ENCODE measurements around the gene CYP1A1. TPM values are rescaled to one million over a fixed set of nuclear protein-coding genes. Genes with fewer than 3 reads are reported as not detected.

Gene CYP1A1
- total and polyA plus RNA-seq, 2 of the 13 experiments (the other 11 are each of a cell fraction or from before 2014, with no cell fraction given), result 7.9 to 8.0 TPM

- Histone ChIP-seq H4K20me1 (ENCODE audit: insufficient read depth, low read length) (no peaks in the 10 kb centered on the region), H3K4me1 (ENCODE audit: insufficient read depth, low read length) (peaks cover 52% of the 10 kb centered on the region), H3K27ac (ENCODE audit: extremely low read length, insufficient read depth, low read length) (peak overlapping the region; percentile 82), H3K36me3 (replicated peaks in 1 of 2; ENCODE audit: control insufficient read depth in 1 of 2, insufficient read depth in 2 of 2, low read length in 2 of 2) (no peaks in the 10 kb centered on the region; a peak in 1 of 5 replicates), H3K9ac (ENCODE audit: insufficient read depth, low read depth, low read length) (peak overlapping the region; percentile 37), H3K9me3 (ENCODE audit: low read length) (no peaks in the 10 kb centered on the region), H2AFZ (ENCODE audit: low read length) (peak overlapping the region; percentile 84), H3K4me3 (replicated peaks in 1 of 3; ENCODE audit: insufficient read depth in 1 of 3, low read depth in 2 of 3, low read length in 3 of 3) (peak overlapping the region in 2 of 3 experiments; percentile 11 to 33; a peak in 2 of 6 replicates), H3K4me2 (ENCODE audit: low read depth, low read length) (peak overlapping the region; percentile 63), H3K79me2 (ENCODE audit: insufficient read depth, low read length) (no peaks in the 10 kb centered on the region), H3K27me3 (ENCODE audit: control insufficient read depth in 1 of 2, insufficient read depth in 2 of 2, low read length in 2 of 2) (no peaks in the 10 kb centered on the region)
- BruUV-seq (replicated peaks), result no TSS peak
- ChIA-PET CTCF (ENCODE audit: low intra/inter-chr PET ratio, low total read pairs) (no interaction called here), POLR2A (interaction anchor here (1.2 to 4.3 kb wide), 3 partner anchors 37 to 95 kb away, joined by 3 to 53 read pairs (median 8); no protein-coding TSS in a partner anchor)
- intact Hi-C loops (cut with micrococcal nuclease; ENCODE audit: unreplicated experiment) (no loop called here), in situ Hi-C loops (cut with HindIII; ENCODE audit: extremely low pct_ligation_motif_present, low pct_unique_long_range_greater_than_20kb) (no loop called here)
- DNase-seq (ENCODE audit: low spot score), result peak; percentile 82
- peak; percentile 56 for ATAC-seq
- 6% methylated on average over 1 of the region's 1 CpG for WGBS (ENCODE audit: low lambda C conversion rate)
- FAIRE-seq, result peak; percentile 82
- TF ChIP-seq IKZF5 (CRISPR knock-in tag; IDR thresholded peaks at IDR 0.05), result 0 out of 2 replicates have a peak, but pooled peaks have one; percentile 29
- peak; percentile 11; the same call in 1 of the 2 replicates for TF ChIP-seq HNF1A (IDR thresholded peaks at IDR 0.05; ENCODE audit: low read depth)
- no peak for TF ChIP-seq HNF1A (CRISPR knock-in tag; IDR thresholded peaks at IDR 0.05; ENCODE audit: borderline replicate concordance)
- 0 out of 2 replicates have a peak, but pooled peaks have one; percentile 18 for TF ChIP-seq ZNF335 (CRISPR knock-in tag; IDR thresholded peaks at IDR 0.05)
- 0 out of 2 replicates have a peak, but pooled peaks have one; percentile 13 for TF ChIP-seq BCL6 (CRISPR knock-in tag; IDR thresholded peaks at IDR 0.05)
- peak; percentile 60 for TF ChIP-seq PAXIP1 (CRISPR knock-in tag; conservative IDR thresholded peaks at IDR 0.05)
- no peak for TF ChIP-seq CREB1 (IDR thresholded peaks at IDR 0.05)
- TF ChIP-seq CREB1 (CRISPR knock-in tag; IDR thresholded peaks at IDR 0.05), result 0 out of 2 replicates have a peak, but pooled peaks have one; percentile 37
- TF ChIP-seq SOX6 (IDR thresholded peaks at IDR 0.05), result no peak
- 0 out of 2 replicates have a peak, but pooled peaks have one; percentile 6 for TF ChIP-seq SOX6 (CRISPR knock-in tag; IDR thresholded peaks at IDR 0.05)
- TF ChIP-seq TFDP2 (CRISPR knock-in tag; IDR thresholded peaks at IDR 0.05), result peak; percentile 33; the same call in 1 of the 2 replicates
- TF ChIP-seq ZFP36L2 (CRISPR knock-in tag; IDR thresholded peaks at IDR 0.05), result no peak
- 0 out of 2 replicates have a peak, but pooled peaks have one; percentile 16 for TF ChIP-seq ZNF264 (CRISPR knock-in tag; IDR thresholded peaks at IDR 0.05)
- no peak for TF ChIP-seq PHF8 (CRISPR knock-in tag; IDR thresholded peaks at IDR 0.05)
- TF ChIP-seq ZNF670 (CRISPR knock-in tag; IDR thresholded peaks at IDR 0.05; ENCODE audit: borderline replicate concordance), result peak; percentile 62; the same call in 1 of the 2 replicates
Observed at GRCh38 chr15:74723754-74724334, 1.5 kb downstream of the CYP1A1 start.
